Esophagus (tissue), 2 donors: ENCODE results near the gene AVPR2. TPM values are rescaled to one million over a fixed set of nuclear protein-coding genes. Genes with fewer than 3 reads are reported as not detected.

Source experiments
- H3K27ac ChIP-seq, 2 donors: one replicate each; pipeline ENCODE4 v1.5.1; 2013; ENCODE audit warnings: low read depth in 2 of 2, mild to moderate bottlenecking in 2 of 2, inconsistent platforms in 1 of 2, low read length in 1 of 2, moderate library complexity in 1 of 2
- H3K27me3 ChIP-seq, 2 donors: one replicate each; pipeline ENCODE4 v1.6.1; 2013; ENCODE audit warnings: low read length in 2 of 2, control low read depth in 1 of 2, mild to moderate bottlenecking in 1 of 2; ENCODE audit not compliant: insufficient read depth in 2 of 2, control insufficient read depth in 1 of 2
- H3K36me3 ChIP-seq, 2 donors: one replicate each; pipeline ENCODE4 v1.6.1; 2013; ENCODE audit warnings: low read length in 1 of 2; ENCODE audit not compliant: control insufficient read depth in 2 of 2, insufficient read depth in 2 of 2
- H3K4me1 ChIP-seq, 2 donors: one replicate each; pipeline ENCODE4 v1.6.1; 2013; ENCODE audit warnings: low read length in 1 of 2; ENCODE audit not compliant: control insufficient read depth in 2 of 2, insufficient read depth in 2 of 2
- H3K4me3 ChIP-seq, 2 donors: one replicate each; pipeline ENCODE4 v1.5.1; 2013; ENCODE audit warnings: low read length in 2 of 2, mild to moderate bottlenecking in 2 of 2, low read depth in 1 of 2, moderate library complexity in 1 of 2
- H3K9me3 ChIP-seq, 2 donors: one replicate each; pipeline ENCODE4 v1.6.1; 2013; ENCODE audit warnings: mild to moderate bottlenecking in 2 of 2, low read depth in 1 of 2, low read length in 1 of 2, moderate library complexity in 1 of 2; ENCODE audit not compliant: control insufficient read depth in 2 of 2, insufficient read depth in 1 of 2
- WGBS, 2 donors: extraction: QIAGEN DNeasy Blood & Tissue Kit; methylation state at CpG; one replicate each; pipeline ENCODE4 v1.1.7; 2013; 5-methylcytosine and 5-hydroxymethylcytosine counted together
- polyA plus RNA-seq, 2 donors: library from polyadenylated mRNA; stranded (reverse); fragments of 200-250 nt; gene quantifications; one replicate each; pipeline ENCODE4 v1.2.3, GENCODE V29; 2013
- donor health status: healthy with polysubstance abuse.
- donor health status: Bipolar disorder and iron deficiency.

The AVPR2 gene
- polyA plus RNA-seq, 2 donors, result 0.45 to 0.68 TPM

GRCh38 chrX:153870791-153871360, 33.6 kb upstream of the AVPR2 start:
- Histone ChIP-seq H3K27ac (no peak overlapping the region), H3K9me3 (no peaks in the 10 kb centered on the region), H3K4me1 (no peaks in the 10 kb centered on the region), H3K36me3 (no peaks in the 10 kb centered on the region), H3K27me3 (no peaks in the 10 kb centered on the region), H3K4me3 (no peak overlapping the region)
- WGBS, 2 donors, result 54 to 59% methylated on average over 20 to 21 of the region's 21 CpGs

GRCh38 chrX:153871451-153871850, 33.0 kb upstream of the AVPR2 start:
- 24 to 28% methylated on average over 6 of the region's 6 CpGs for WGBS, 2 donors
- H3K9me3 ChIP-seq, result no peaks in the 10 kb centered on the region
- H3K27me3 ChIP-seq, result no peaks in the 10 kb centered on the region

GRCh38 chrX:153871946-153872878, 32.3 kb upstream of the AVPR2 start:
- 72 to 73% methylated on average over 27 to 29 of the region's 29 CpGs for WGBS, 2 donors
- Histone ChIP-seq H3K27ac (no peak overlapping the region), H3K27me3 (no peaks in the 10 kb centered on the region)

More at GRCh38 chrX:153871451-153871850, 33.0 kb upstream of the AVPR2 start:
- H3K27ac ChIP-seq, result no peak overlapping the region
- no peaks in the 10 kb centered on the region for H3K36me3 ChIP-seq
- H3K4me1 ChIP-seq, result no peaks in the 10 kb centered on the region
- no peak overlapping the region for H3K4me3 ChIP-seq

GRCh38 chrX:153873282-153874084, 31.0 kb upstream of the AVPR2 start:
- Histone ChIP-seq H3K4me1 (no peaks in the 10 kb centered on the region), H3K36me3 (no peaks in the 10 kb centered on the region), H3K27ac (no peak overlapping the region), H3K4me3 (no peak overlapping the region), H3K27me3 (no peaks in the 10 kb centered on the region), H3K9me3 (no peaks in the 10 kb centered on the region)
- WGBS, 2 donors, result 33 to 36% methylated on average over 7 of the region's 7 CpGs

More at GRCh38 chrX:153871946-153872878, 32.3 kb upstream of the AVPR2 start:
- no peaks in the 10 kb centered on the region for H3K9me3 ChIP-seq
- no peaks in the 10 kb centered on the region for H3K36me3 ChIP-seq
- no peaks in the 10 kb centered on the region for H3K4me1 ChIP-seq
- H3K4me3 ChIP-seq, result no peak overlapping the region

GRCh38 chrX:153874085-153874365, 30.4 kb upstream of the AVPR2 start:
- Histone ChIP-seq H3K4me3 (no peak overlapping the region), H3K36me3 (no peaks in the 10 kb centered on the region), H3K27me3 (peaks cover 0 to 3% of the 10 kb centered on the region in 2 donors), H3K4me1 (no peaks in the 10 kb centered on the region), H3K9me3 (no peaks in the 10 kb centered on the region), H3K27ac (no peak overlapping the region)
- WGBS, 2 donors, result 43% methylated on average over 3 of the region's 3 CpGs

GRCh38 chrX:153874366-153875125, 29.9 kb upstream of the AVPR2 start:
- Histone ChIP-seq H3K9me3 (no peaks in the 10 kb centered on the region), H3K36me3 (no peaks in the 10 kb centered on the region), H3K27me3 (peaks cover 0 to 3% of the 10 kb centered on the region in 2 donors), H3K27ac (no peak overlapping the region), H3K4me1 (no peaks in the 10 kb centered on the region), H3K4me3 (no peak overlapping the region)
- WGBS, 2 donors, result 77 to 79% methylated on average over 13 of the region's 13 CpGs

GRCh38 chrX:153875391-153876111, 28.9 kb upstream of the AVPR2 start:
- Histone ChIP-seq H3K27me3 (peaks cover 0 to 3% of the 10 kb centered on the region in 2 donors), H3K9me3 (no peaks in the 10 kb centered on the region), H3K4me1 (no peaks in the 10 kb centered on the region), H3K4me3 (no peak overlapping the region), H3K36me3 (no peaks in the 10 kb centered on the region), H3K27ac (no peak overlapping the region)
- 4 to 11% methylated on average over 28 to 34 of the region's 42 CpGs for WGBS, 2 donors

GRCh38 chrX:153876112-153876491, 28.4 kb upstream of the AVPR2 start:
- H3K9me3 ChIP-seq, result no peaks in the 10 kb centered on the region
- H3K4me1 ChIP-seq, result no peaks in the 10 kb centered on the region
- H3K27ac ChIP-seq, result no peak overlapping the region
- peaks cover 0 to 3% of the 10 kb centered on the region in 2 donors for H3K27me3 ChIP-seq
- H3K4me3 ChIP-seq, result no peak overlapping the region
- 52 to 67% methylated on average over 3 of the region's 3 CpGs for WGBS, 2 donors
- H3K36me3 ChIP-seq, result no peaks in the 10 kb centered on the region
